GM12891 (cell line): ENCODE results near the gene MRPL16.
A peak's percentile ranks its signal among the peaks of the same experiment; 100 is the strongest.

ENCODE experiments used
- DNase-seq: peaks from one replicate; pipeline ENCODE4 v3.0.0; 2011; ENCODE audit warnings: low spot score; ENCODE audit not compliant: insufficient read length
- FAIRE-seq: peaks from 2 replicates; lab custom pipeline; 2011; peaks lifted over from hg19 to GRCh38; lab: Jason Lieb, UNC
- PAX5 ChIP-seq: IDR thresholded peaks from 2 replicates; pipeline ENCODE4 v1.6.1; 2011; ENCODE audit warnings: low read length, moderate library complexity, mild to moderate bottlenecking; ENCODE audit not compliant: insufficient read depth, severe bottlenecking
- POLR2A ChIP-seq: IDR thresholded peaks from 2 replicates; pipeline ENCODE4 v1.6.1; 2011; ENCODE audit warnings: low read depth, low read length, control low read depth
- POLR2AphosphoS5 ChIP-seq: IDR thresholded peaks from 2 replicates; pipeline ENCODE4 v1.6.1; 2011; ENCODE audit warnings: low read depth, low read length, control low read depth
- POU2F2 ChIP-seq: IDR thresholded peaks from 2 replicates; pipeline ENCODE4 v1.6.1; 2011; ENCODE audit warnings: low read depth, mild to moderate bottlenecking, control low read depth, low read length, moderate library complexity
- SPI1 ChIP-seq: IDR thresholded peaks from 2 replicates; pipeline ENCODE4 v1.6.1; 2011; ENCODE audit warnings: low read depth, low read length, control low read depth
- TAF1 ChIP-seq: IDR thresholded peaks from 2 replicates; pipeline ENCODE4 v1.6.1; 2011; ENCODE audit warnings: low read depth, low read length, control low read depth

The MRPL16 gene

DNA sequence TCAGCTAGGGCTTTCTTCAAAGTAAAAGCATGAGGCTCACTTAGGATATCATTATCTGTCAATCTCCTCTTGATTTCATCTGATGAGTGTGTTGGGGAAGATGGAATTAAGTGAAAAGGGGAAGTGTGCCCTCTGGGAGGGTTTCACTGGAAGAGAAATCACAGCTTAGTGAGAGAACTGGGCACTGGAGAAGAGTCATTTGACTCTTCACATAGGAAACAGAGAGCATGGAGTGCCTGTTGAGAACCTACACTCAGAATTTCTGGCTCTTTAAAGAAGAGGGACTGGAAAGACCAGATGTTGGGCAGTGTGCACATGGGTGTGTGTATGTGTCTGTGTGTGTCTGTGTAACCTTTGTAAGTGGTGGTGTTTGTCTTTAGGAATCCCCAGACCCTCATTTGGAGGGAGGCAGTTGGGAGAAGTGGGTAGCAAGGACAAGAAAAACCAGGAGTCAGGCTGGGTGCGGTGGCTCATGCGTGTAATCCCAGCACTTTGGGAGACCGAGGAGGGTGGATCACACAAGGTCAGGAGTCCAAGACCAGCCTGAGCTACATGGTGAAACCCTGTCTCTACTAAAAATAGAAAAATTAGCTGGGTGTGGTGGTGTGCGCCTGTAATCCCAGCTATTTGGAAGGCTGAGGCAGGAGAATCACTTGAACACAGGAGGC lies 45.4 kb downstream of the MRPL16 start:
- no peak for DNase-seq
- FAIRE-seq = no peak
- TF ChIP-seq SPI1 (peak; percentile 41; the same call in 1 of the 2 replicates), POU2F2 (no peak), POLR2A (no peak)

DNA sequence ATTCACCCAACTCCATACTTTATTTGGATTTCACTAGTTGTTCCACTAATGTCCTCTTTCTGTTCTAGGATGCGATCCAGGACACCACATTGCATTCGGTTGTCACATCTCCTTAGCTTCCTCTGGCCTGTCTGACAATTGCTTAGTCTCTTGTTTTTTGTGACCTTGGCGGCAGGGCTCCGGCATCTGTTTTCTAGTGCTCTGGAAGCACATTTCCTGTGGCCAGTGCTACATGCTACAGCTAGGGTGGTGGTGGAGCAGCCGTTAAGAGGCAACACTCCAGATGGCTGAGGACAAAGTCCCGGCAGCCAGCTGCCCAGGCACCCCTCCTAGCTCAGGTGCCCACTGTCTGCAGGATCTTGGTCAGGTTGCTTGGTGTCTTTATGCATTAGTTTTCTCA lies 48.6 kb downstream of the MRPL16 start:
- DNase-seq (no peak), FAIRE-seq (no peak)
- TF ChIP-seq POLR2A (no peak), POU2F2 (no peak), POLR2AphosphoS5 (no peak), PAX5 (no peak), TAF1 (no peak), SPI1 (no peak)

- TF ChIP-seq POU2F2 (no peak), POLR2AphosphoS5 (no peak), PAX5 (no peak), SPI1 (no peak), TAF1 (no peak), POLR2A (no peak)
- FAIRE-seq = no peak
- DNase-seq = no peak
Measured at GRCh38 chr11:59760771-59761170, 49.8 kb downstream of the MRPL16 start.

- DNase-seq = no peak
- FAIRE-seq = no peak
- TF ChIP-seq PAX5 (no peak), POU2F2 (no peak), POLR2AphosphoS5 (no peak), TAF1 (no peak), POLR2A (no peak), SPI1 (no peak)
Measured at GRCh38 chr11:59759900-59760299, 50.7 kb downstream of the MRPL16 start.

DNA sequence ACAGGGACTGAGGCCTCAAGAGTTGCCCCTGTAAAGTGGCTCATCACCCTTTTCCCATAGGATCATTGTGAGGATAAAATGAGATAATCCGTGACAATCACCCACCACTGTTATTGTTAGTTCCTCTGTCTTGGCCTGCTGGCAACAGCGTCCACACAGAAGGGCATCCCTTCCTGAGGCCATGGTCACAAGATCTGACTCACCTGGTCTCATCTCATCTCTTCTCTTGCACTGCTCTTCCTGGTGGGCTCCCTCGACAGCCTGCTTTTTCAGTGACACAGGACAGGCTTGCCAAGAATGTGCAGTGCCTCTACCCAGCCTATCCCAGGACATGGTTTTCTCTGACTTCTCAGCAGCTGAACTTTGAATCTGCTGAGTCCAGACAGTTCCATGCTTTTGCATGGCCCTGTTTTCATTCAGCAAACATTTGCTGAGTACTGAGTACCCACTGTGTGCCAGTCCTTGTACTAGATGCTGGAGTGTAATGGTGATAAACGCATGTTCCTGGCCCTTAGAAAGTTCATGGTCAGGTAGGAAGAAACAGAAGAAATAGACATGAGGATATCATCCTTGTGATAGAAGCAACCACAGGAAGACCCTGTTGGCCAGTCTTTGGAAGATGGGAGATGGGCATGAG lies 52.1 kb downstream of the MRPL16 start:
- FAIRE-seq (no peak), DNase-seq (no peak)
- no peak for TF ChIP-seq POU2F2
- TF ChIP-seq PAX5 = no peak
- TF ChIP-seq SPI1 = no peak
- TF ChIP-seq POLR2AphosphoS5 = no peak
- no peak for TF ChIP-seq TAF1
- TF ChIP-seq POLR2A = no peak

- peak; percentile 47 for FAIRE-seq
- peak; percentile 19 for DNase-seq
- TF ChIP-seq SPI1 = peak; percentile 71
- no peak for TF ChIP-seq POLR2AphosphoS5
Measured at GRCh38 chr11:59756845-59757244, 53.7 kb downstream of the MRPL16 start.

GRCh38 chr11:59756558-59756840 lies 54.1 kb downstream of the MRPL16 start:
- DNase-seq (no peak), FAIRE-seq (no peak)
- TF ChIP-seq SPI1 = no peak
- no peak for TF ChIP-seq TAF1
